ENCODE data around the gene ARFGAP3.

ARFGAP3 gene

DNA sequence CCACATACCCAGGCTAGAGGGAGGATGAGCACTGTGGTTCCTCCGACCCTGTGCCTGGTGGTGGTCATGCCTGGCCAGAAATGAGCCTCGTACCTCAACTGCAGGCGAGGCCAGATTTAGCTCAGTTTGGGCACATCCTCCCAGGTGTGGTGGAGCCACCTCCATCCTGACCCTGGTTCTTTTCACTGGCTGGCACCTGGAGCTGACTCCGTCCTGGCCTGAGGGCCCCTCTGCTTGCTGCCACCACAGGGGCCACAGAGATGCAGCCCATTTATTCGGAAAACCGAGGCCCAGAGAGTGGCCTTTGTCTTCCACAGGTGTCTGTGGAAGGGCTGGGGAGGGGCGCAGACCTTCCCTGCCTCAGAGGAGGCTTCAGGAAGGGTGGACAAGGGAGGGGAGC, 9.0 kb upstream of the ARFGAP3 start:
- in situ Hi-C loops (cut with HindIII; ENCODE audit: low sequenced_read_pairs), result no loop called here
- TF ChIP-seq, protein P1, sequence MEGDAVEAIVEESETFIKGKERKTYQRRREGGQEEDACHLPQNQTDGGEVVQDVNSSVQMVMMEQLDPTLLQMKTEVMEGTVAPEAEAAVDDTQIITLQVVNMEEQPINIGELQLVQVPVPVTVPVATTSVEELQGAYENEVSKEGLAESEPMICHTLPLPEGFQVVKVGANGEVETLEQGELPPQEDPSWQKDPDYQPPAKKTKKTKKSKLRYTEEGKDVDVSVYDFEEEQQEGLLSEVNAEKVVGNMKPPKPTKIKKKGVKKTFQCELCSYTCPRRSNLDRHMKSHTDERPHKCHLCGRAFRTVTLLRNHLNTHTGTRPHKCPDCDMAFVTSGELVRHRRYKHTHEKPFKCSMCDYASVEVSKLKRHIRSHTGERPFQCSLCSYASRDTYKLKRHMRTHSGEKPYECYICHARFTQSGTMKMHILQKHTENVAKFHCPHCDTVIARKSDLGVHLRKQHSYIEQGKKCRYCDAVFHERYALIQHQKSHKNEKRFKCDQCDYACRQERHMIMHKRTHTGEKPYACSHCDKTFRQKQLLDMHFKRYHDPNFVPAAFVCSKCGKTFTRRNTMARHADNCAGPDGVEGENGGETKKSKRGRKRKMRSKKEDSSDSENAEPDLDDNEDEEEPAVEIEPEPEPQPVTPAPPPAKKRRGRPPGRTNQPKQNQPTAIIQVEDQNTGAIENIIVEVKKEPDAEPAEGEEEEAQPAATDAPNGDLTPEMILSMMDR (IDR thresholded peaks at IDR 0.05; ENCODE audit: low read depth, low read length, missing control alignments), result no peak
- no peak for DNase-seq (ENCODE audit: low read depth)
- H3K4me3 ChIP-seq (ENCODE audit: low read depth, low read length), result no peak overlapping the region

DNA sequence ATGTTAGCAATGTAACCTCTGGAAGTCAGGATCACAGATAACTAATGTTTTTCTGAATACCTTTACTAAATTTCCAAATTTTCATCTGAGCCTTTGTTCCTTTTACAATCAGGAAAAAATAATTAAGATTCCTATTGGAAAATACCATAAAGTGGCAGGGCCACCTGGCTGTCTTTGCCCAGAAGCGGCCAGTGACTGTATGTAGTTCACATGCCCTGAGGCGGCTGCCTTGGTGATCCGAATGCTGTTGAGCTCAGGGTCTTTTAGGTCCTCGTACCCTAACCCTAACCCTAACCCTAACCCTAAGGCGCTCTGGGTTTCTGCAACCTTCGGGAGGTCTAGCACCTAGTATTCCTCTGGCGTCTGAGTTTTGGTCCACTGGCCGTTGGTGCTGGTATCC, 8.5 kb upstream of the ARFGAP3 start:
- H3K4me3 ChIP-seq (ENCODE audit: low read depth, low read length), result no peak overlapping the region
- in situ Hi-C loops (cut with HindIII; ENCODE audit: low sequenced_read_pairs), result no loop called here
- TF ChIP-seq, protein P1 (IDR thresholded peaks at IDR 0.05; ENCODE audit: low read depth, low read length, missing control alignments), result no peak
- DNase-seq (ENCODE audit: low read depth), result no peak

DNA sequence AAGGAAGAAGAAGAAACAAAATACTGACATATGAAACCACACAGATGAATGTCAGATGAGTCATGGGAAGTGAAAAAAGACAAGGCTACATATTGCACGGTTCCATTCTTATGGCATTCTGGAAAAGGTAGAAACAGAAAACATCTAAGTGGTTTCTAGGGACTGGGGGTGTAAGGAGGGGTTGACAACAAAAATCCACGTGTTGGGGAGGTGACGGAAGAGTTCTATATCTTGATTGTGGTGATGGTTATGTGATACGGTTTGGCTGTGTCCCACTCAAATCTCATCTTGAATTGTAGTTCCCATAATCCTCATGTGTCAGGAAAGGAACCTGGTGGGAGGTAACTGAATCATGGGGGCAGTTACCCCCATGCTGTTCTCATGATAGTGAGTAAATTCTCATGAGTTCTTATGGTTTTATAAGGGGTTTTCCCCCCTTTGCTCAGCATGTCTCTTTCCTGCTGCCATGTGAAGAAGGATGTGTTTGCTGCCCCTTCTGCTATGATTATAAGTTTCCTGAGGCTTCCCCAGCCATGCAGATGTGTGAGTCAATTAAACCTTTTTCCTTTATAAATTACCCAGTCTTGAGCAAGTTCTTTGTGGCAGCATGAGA, 6.4 kb upstream of the ARFGAP3 start:
- H3K4me3 ChIP-seq (ENCODE audit: low read depth, low read length), result no peak overlapping the region
- peak; percentile 97 for DNase-seq (ENCODE audit: low read depth)
- in situ Hi-C loops (cut with HindIII; ENCODE audit: low sequenced_read_pairs), result no loop called here
- TF ChIP-seq, protein P1 (IDR thresholded peaks at IDR 0.05; ENCODE audit: low read depth, low read length, missing control alignments), result no peak

DNA sequence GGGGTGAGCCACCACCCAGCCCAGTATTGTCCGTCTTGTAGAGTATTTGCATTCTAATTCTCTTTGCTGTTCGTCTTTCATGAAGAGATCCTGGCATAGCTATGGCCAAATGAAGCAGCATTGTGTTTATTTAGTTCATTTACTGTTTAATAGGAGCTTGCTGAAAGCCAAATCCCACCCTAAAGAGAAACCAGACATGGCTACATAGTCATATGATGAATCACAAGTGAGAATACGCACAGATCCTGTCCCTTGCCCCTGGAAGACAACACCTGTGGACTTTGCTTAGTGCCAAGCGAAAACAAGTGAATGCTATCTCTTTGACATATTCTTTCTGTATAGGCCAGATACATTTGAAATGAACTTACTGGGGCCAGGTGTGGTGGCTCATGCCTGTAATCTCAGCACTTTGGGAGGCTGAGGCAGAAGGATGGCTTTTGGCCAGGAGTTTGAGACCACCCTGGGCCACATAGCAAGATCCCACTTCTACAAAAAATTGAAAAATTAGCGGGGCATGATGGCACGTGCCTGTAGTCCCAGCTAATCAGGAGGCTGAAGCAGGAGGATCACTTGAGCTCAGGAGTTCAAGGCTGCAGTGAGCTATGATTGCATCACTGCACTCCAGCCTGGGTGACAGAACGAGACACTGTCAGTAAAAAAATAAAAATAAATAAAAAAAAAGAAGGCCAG, 5.1 kb upstream of the ARFGAP3 start:
- in situ Hi-C loops (cut with HindIII; ENCODE audit: low sequenced_read_pairs), result no loop called here
- DNase-seq (ENCODE audit: low read depth), result peak; percentile 55
- TF ChIP-seq, protein P1 (IDR thresholded peaks at IDR 0.05; ENCODE audit: low read depth, low read length, missing control alignments), result no peak
- no peak overlapping the region for H3K4me3 ChIP-seq (ENCODE audit: low read depth, low read length)

DNA sequence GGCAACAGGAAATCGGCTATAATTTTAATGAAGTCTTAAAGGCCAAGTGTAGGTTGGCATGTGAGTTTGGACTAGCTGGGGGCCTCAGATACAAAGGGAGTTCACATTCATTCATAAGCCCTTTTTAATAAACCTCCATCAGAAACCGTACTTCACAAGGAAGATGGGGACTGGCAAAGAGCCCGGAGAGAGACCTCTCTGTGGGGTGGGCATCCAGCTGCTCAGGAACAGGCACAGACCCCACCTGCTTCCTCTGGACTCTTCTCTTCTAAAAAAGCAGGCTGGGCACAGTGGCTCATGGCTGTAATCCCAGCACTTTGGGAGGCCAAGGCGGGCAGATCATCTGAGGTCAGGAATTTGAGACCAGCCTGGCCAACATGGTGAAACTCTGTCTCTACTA, 3.9 kb upstream of the ARFGAP3 start:
- no peak overlapping the region for H3K4me3 ChIP-seq (ENCODE audit: low read depth, low read length)
- TF ChIP-seq, protein P1 (IDR thresholded peaks at IDR 0.05; ENCODE audit: low read depth, low read length, missing control alignments), result no peak
- DNase-seq (ENCODE audit: low read depth), result no peak
- in situ Hi-C loops (cut with HindIII; ENCODE audit: low sequenced_read_pairs), result no loop called here

DNA sequence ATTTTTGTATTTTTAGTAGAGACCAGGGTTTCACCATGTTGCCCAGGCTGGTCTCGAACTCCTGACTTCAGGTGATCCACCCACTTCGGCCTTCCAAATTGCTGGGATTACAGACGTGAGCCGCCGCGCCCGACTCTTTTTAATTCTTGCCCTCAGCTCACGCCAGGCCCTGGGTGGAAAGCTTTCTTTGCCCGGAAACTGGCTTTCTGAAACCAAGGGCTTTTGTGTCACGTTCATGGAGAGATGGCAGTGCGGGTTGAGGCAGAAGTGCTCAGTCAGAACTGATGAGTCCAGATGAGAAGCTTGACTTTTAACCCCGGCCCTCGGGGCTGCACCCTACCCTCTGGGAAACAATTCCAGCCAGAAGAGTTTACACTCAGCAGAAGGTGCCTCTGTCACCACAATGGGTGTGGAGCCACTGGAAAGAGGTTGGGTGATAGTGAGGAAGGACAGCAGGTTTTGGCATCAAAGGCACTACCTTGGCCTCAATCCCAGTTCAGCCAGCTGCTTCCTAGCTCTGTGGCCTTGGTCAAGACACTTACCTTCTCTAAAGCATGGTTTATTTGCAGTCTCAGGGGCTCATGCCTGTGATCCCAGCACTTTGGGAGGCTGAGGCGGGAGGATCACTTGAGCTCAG, 890 bp upstream of the ARFGAP3 start:
- TF ChIP-seq, protein P1 (IDR thresholded peaks at IDR 0.05; ENCODE audit: low read depth, low read length, missing control alignments), result no peak
- no peak overlapping the region for H3K4me3 ChIP-seq (ENCODE audit: low read depth, low read length)
- in situ Hi-C loops (cut with HindIII; ENCODE audit: low sequenced_read_pairs), result no loop called here
- no peak for DNase-seq (ENCODE audit: low read depth)

Data from astrocyte of the cerebellum (primary cell).